Stimulated activated CD4-positive, alpha-beta T cell treated with anti-CD3 and anti-CD28 coated beads, TNF-alpha, amount 100 ng/mL, for 24 hours (primary cell): ENCODE measurements around the gene EMILIN3.

Source experiments
- DNase-seq, 3 experiments: peaks; one replicate each; pipeline ENCODE4 v3.0.0-alpha.2; 2020; ENCODE audit warnings: low read depth in 3 of 3

Gene EMILIN3

GRCh38 chr20:41366546-41367392, at the start of gene EMILIN3:
EMILIN3 (minus strand) TSS chr20:41366818; CDS start chr20:41366634, 184 bp downstream.
- DNase-seq, result no peak

GRCh38 chr20:41415191-41415590, 48.6 kb upstream of the EMILIN3 start:
- DNase-seq, result no peak

GRCh38 chr20:41413169-41413568, 46.6 kb upstream of the EMILIN3 start:
- DNase-seq, result no peak

GRCh38 chr20:41412324-41413120, 45.9 kb upstream of the EMILIN3 start:
- no peak for DNase-seq

GRCh38 chr20:41411391-41411847, 44.8 kb upstream of the EMILIN3 start:
- DNase-seq, result no peak

- no peak for DNase-seq
Observed at GRCh38 chr20:41408986-41409385, 42.4 kb upstream of the EMILIN3 start.

GRCh38 chr20:41408156-41408794, 41.7 kb upstream of the EMILIN3 start:
- no peak for DNase-seq

- no peak for DNase-seq
Observed at GRCh38 chr20:41407607-41408006, 41.0 kb upstream of the EMILIN3 start.

- DNase-seq, result no peak
Observed at GRCh38 chr20:41406896-41407444, 40.4 kb upstream of the EMILIN3 start.

- no peak for DNase-seq
Observed at GRCh38 chr20:41406353-41406752, 39.7 kb upstream of the EMILIN3 start.

- DNase-seq, result no peak
Observed at GRCh38 chr20:41405436-41405835, 38.8 kb upstream of the EMILIN3 start.

GRCh38 chr20:41403604-41404003, 37.0 kb upstream of the EMILIN3 start:
- DNase-seq, result no peak

- no peak for DNase-seq
Observed at GRCh38 chr20:41398408-41398807, 31.8 kb upstream of the EMILIN3 start.

GRCh38 chr20:41395667-41396664, 29.3 kb upstream of the EMILIN3 start:
- no peak for DNase-seq

GRCh38 chr20:41394931-41395666, 28.5 kb upstream of the EMILIN3 start:
- DNase-seq, result no peak

- DNase-seq, result no peak
Observed at GRCh38 chr20:41394081-41394480, 27.5 kb upstream of the EMILIN3 start.

GRCh38 chr20:41393705-41394066, 27.1 kb upstream of the EMILIN3 start:
- no peak for DNase-seq

GRCh38 chr20:41392871-41393704, 26.5 kb upstream of the EMILIN3 start:
- no peak for DNase-seq

GRCh38 chr20:41392295-41392694, 25.7 kb upstream of the EMILIN3 start:
- no peak for DNase-seq
